ENCODE results near the gene KIAA1328.

DNA sequence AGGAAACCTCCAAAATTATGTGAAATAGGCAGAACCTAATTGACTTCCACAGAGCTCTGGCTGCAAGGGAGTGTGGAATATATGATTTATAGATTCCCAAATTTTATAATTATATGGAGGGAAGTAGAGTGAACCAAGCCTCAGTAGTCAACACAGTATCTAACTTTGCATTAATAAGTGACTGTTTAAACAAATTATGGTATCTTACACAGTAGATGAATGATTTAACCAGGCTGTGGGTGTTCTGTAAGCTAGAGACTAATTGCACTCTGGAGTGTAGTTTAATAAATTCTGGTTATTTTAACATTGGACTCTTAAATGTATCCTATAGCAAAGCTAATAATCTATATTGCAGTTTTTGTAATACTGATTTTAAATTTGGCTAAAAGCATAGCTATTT, 183.5 kb downstream of the KIAA1328 start:
- TF ChIP-seq, protein P1, sequence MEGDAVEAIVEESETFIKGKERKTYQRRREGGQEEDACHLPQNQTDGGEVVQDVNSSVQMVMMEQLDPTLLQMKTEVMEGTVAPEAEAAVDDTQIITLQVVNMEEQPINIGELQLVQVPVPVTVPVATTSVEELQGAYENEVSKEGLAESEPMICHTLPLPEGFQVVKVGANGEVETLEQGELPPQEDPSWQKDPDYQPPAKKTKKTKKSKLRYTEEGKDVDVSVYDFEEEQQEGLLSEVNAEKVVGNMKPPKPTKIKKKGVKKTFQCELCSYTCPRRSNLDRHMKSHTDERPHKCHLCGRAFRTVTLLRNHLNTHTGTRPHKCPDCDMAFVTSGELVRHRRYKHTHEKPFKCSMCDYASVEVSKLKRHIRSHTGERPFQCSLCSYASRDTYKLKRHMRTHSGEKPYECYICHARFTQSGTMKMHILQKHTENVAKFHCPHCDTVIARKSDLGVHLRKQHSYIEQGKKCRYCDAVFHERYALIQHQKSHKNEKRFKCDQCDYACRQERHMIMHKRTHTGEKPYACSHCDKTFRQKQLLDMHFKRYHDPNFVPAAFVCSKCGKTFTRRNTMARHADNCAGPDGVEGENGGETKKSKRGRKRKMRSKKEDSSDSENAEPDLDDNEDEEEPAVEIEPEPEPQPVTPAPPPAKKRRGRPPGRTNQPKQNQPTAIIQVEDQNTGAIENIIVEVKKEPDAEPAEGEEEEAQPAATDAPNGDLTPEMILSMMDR (IDR thresholded peaks at IDR 0.05), result no peak
- no peak for TF ChIP-seq EZH2 (IDR thresholded peaks at IDR 0.05)

Measured in neural progenitor cell (in vitro differentiated cells).